GM23338 (cell line): Measurements from ENCODE around the gene MSN. TPM values are rescaled to one million over a fixed set of nuclear protein-coding genes. Genes with fewer than 3 reads are reported as not detected.

Experiments
- ATAC-seq: fragments of 200-7000 bp; cut with Tn5 transposase; 3 replicates; pipeline ENCODE4 v1.9.1; 2020
- DNase-seq: peaks from one replicate; pipeline ENCODE4 v3.0.0-alpha.2; 2015; ENCODE audit warnings: low spot score
- H2AFZ ChIP-seq: fragments of 200-600 bp; sonication (generic); 2 replicates; pipeline ENCODE4 v1.8.0; 2016; ENCODE audit warnings: antibody characterized with exemption, mild to moderate bottlenecking, moderate library complexity
- H3F3A ChIP-seq: fragments of 200-600 bp; sonication (generic); replicated peaks from 2 replicates; pipeline ENCODE4 v1.8.0; 2017; ENCODE audit warnings: antibody characterized with exemption, mixed run types, low read depth
- H3K27ac ChIP-seq: fragments of 200-600 bp; sonication (generic); 2 replicates; pipeline ENCODE4 v1.6.1; 2016; ENCODE audit warnings: low read depth
- H3K27me3 ChIP-seq: fragments of 200-600 bp; sonication (generic); 2 replicates; pipeline ENCODE4 v1.8.0; 2016; ENCODE audit warnings: mild to moderate bottlenecking, mixed run types, moderate library complexity; ENCODE audit not compliant: insufficient read depth
- H3K36me3 ChIP-seq: fragments of 200-600 bp; sonication (generic); 2 replicates; pipeline ENCODE4 v1.8.0; 2016; ENCODE audit warnings: mild to moderate bottlenecking; ENCODE audit not compliant: insufficient read depth
- H3K4me1 ChIP-seq: fragments of 200-600 bp; sonication (generic); 2 replicates; pipeline ENCODE4 v1.8.0; 2016; ENCODE audit warnings: mild to moderate bottlenecking, moderate library complexity; ENCODE audit not compliant: insufficient read depth
- H3K4me2 ChIP-seq: fragments of 200-600 bp; sonication (generic); 2 replicates; pipeline ENCODE4 v1.7.1; 2017; ENCODE audit warnings: mixed run types
- H3K4me3 ChIP-seq: fragments of 200-600 bp; sonication (generic); 2 replicates; pipeline ENCODE4 v1.6.1; 2016; ENCODE audit warnings: mixed run types
- H3K79me2 ChIP-seq: fragments of 200-600 bp; sonication (generic); replicated peaks from 2 replicates; pipeline ENCODE4 v1.8.0; 2017; ENCODE audit warnings: mild to moderate bottlenecking; ENCODE audit not compliant: insufficient read depth
- H3K9me2 ChIP-seq: fragments of 200-600 bp; sonication (generic); 2 replicates; pipeline ENCODE4 v1.8.0; 2017; ENCODE audit not compliant: insufficient read depth
- H4K20me1 ChIP-seq: fragments of 200-600 bp; sonication (generic); replicated peaks from 2 replicates; pipeline ENCODE4 v1.8.0; 2017; ENCODE audit warnings: mild to moderate bottlenecking; ENCODE audit not compliant: insufficient read depth
- H3K27ac Mint-ChIP-seq: 2 replicates; pipeline ENCODE4 v1.8.0; 2020; ENCODE audit warnings: inconsistent platforms, mild to moderate bottlenecking, moderate library complexity, mixed read lengths
- H3K27me3 Mint-ChIP-seq: 3 replicates; pipeline ENCODE4 v1.8.0; 2022; ENCODE audit warnings: low read depth, mild to moderate bottlenecking, moderate library complexity, mixed read lengths, inconsistent platforms; ENCODE audit not compliant: insufficient read depth, poor library complexity
- H3K36me3 Mint-ChIP-seq: 3 replicates; pipeline ENCODE4 v1.8.0; 2021; ENCODE audit warnings: low read depth, mild to moderate bottlenecking, inconsistent platforms, moderate library complexity, mixed read lengths
- H3K4me1 Mint-ChIP-seq: 3 replicates; pipeline ENCODE4 v1.8.0; 2020; ENCODE audit warnings: mild to moderate bottlenecking, inconsistent platforms, mixed read lengths
- H3K4me3 Mint-ChIP-seq: 3 replicates; pipeline ENCODE4 v1.8.0; 2021; ENCODE audit warnings: moderate library complexity, mild to moderate bottlenecking, inconsistent platforms, mixed read lengths
- H3K9me3 Mint-ChIP-seq: 3 replicates; pipeline ENCODE4 v1.8.0; 2020; ENCODE audit warnings: moderate library complexity, mild to moderate bottlenecking, inconsistent platforms, mixed read lengths
- CREB1 ChIP-seq: fragments of 250-450 bp; sonication (Bioruptor Pico); IDR thresholded peaks from 2 replicates; pipeline ENCODE4 v1.5.0; 2020; ENCODE audit warnings: low read depth, mild to moderate bottlenecking, moderate library complexity
- EZH2 ChIP-seq: fragments of 200-600 bp; sonication (generic); IDR thresholded peaks from one replicate; pipeline ENCODE4 v1.8.0; 2017; ENCODE audit warnings: antibody characterized with exemption, mild to moderate bottlenecking, low read depth; ENCODE audit not compliant: unreplicated experiment
- EZH2phosphoT487 ChIP-seq: fragments of 200-600 bp; sonication (generic); IDR thresholded peaks from one replicate; pipeline ENCODE4 v1.8.1; 2018; ENCODE audit warnings: antibody characterized with exemption; ENCODE audit not compliant: unreplicated experiment
- JUNB ChIP-seq: IDR thresholded peaks from one replicate; pipeline ENCODE4 v1.6.1; 2016; ENCODE audit warnings: antibody characterized with exemption; ENCODE audit not compliant: unreplicated experiment
- NANOG ChIP-seq: IDR thresholded peaks from 2 replicates; pipeline ENCODE4 v1.6.1; 2016; ENCODE audit warnings: antibody characterized with exemption, borderline replicate concordance
- POLR2AphosphoS5 ChIP-seq: IDR thresholded peaks from 2 replicates; pipeline ENCODE4 v1.6.1; 2016; ENCODE audit warnings: antibody characterized with exemption, low read depth
- STAT1 ChIP-seq: IDR thresholded peaks from one replicate; pipeline ENCODE4 v1.6.1; 2016; ENCODE audit warnings: antibody characterized with exemption; ENCODE audit not compliant: unreplicated experiment
- ZNF114 ChIP-seq: fragments of 250-450 bp; sonication (Bioruptor Pico); IDR thresholded peaks from 2 replicates; pipeline ENCODE4 v1.5.0; 2020; ENCODE audit warnings: mild to moderate bottlenecking, moderate library complexity
- ZNF331 ChIP-seq: fragments of 250-450 bp; sonication (Bioruptor Pico); IDR thresholded peaks from 2 replicates; pipeline ENCODE4 v1.5.0; 2020; ENCODE audit warnings: low read depth, mild to moderate bottlenecking, moderate library complexity
- polyA plus RNA-seq: library from polyadenylated mRNA; unstranded; fragments of >200 nt; fragmentation: Nextera tagmentation; extraction: Ambion mirVana; gene quantifications from 2 replicates; pipeline ENCODE4 v1.2.1, GENCODE V29; 2016
- total RNA-seq: library from RNA; depleted of rRNA; stranded (reverse); fragments of >200 nt; shearing (Covaris generic); gene quantifications from 2 replicates; pipeline ENCODE4 v1.2.3, GENCODE V29; 2014
- TF ChIP-seq, protein P1 (sequence below): IDR thresholded peaks from one replicate; pipeline ENCODE4 v1.6.1; 2018; ENCODE audit warnings: antibody characterized with exemption; ENCODE audit not compliant: unreplicated experiment
- TF ChIP-seq, protein P2 (sequence below), 2 experiments: fragments of 200-600 bp in 1 of 2; sonication (generic) in 1 of 2; conservative IDR thresholded peaks; 2 replicates each; pipeline versions ENCODE4 v1.5.1 to v1.6.1; 2016 to 2017; ENCODE audit warnings: antibody characterized with exemption in 2 of 2, low read depth in 2 of 2, mild to moderate bottlenecking in 2 of 2, moderate library complexity in 1 of 2
- TF ChIP-seq, protein P3 (sequence below): fragments of 250-450 bp; sonication (Bioruptor Pico); IDR thresholded peaks from 2 replicates; pipeline ENCODE4 v1.5.0; 2020; ENCODE audit warnings: mild to moderate bottlenecking, moderate library complexity
- TF ChIP-seq, protein P4 (sequence below): IDR thresholded peaks from 2 replicates; pipeline ENCODE4 v1.6.1; 2016; ENCODE audit warnings: antibody characterized with exemption

The MSN gene
- total and polyA plus RNA-seq, 2 experiments from 2014 or later = 49.2 to 120 TPM

DNA sequence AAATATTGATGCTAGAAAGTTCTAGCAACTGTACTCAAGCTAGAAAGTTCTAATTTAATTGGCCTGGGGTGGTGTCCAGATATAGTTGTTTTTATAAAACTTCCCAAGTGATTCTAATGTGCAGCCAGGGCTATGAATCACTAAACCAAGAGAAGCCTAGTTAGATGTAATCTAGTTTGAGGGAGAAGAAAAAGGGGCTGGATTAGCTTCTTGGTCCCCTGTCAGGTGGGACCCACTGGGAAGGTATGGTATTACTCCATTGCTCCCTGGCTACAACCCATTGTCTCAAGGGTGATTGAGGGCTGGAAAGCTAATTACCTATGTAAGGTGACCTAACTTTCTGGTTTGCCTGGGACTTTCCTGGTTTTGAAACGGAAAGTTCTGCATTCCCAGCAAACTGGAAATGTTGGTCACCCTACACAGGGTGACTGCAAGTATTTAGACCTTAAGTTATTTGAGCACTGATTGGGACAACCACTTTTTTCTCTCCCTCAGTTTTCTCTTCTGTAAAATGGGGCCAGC is 23.9 kb upstream of the MSN start:
- H3K27me3 ChIP-seq = no peaks in the 10 kb centered on the region

More for the DNA sequence above, 23.9 kb upstream of the MSN start:
- Histone ChIP-seq H3K27ac (no peak overlapping the region), H3K36me3 (no peaks in the 10 kb centered on the region), H4K20me1 (no peaks in the 10 kb centered on the region), H3K79me2 (no peaks in the 10 kb centered on the region), H3K9me2 (no peaks in the 10 kb centered on the region), H3K4me3 (no peak overlapping the region), H3K4me2 (no peak overlapping the region), H2AFZ (no peak overlapping the region), H3F3A (no peaks in the 10 kb centered on the region), H3K4me1 (no peaks in the 10 kb centered on the region)
- no peaks in the 10 kb centered on the region for H3K9me3 Mint-ChIP-seq
- TF ChIP-seq CREB1 (CRISPR knock-in tag) = no peak
- TF ChIP-seq, protein P1, sequence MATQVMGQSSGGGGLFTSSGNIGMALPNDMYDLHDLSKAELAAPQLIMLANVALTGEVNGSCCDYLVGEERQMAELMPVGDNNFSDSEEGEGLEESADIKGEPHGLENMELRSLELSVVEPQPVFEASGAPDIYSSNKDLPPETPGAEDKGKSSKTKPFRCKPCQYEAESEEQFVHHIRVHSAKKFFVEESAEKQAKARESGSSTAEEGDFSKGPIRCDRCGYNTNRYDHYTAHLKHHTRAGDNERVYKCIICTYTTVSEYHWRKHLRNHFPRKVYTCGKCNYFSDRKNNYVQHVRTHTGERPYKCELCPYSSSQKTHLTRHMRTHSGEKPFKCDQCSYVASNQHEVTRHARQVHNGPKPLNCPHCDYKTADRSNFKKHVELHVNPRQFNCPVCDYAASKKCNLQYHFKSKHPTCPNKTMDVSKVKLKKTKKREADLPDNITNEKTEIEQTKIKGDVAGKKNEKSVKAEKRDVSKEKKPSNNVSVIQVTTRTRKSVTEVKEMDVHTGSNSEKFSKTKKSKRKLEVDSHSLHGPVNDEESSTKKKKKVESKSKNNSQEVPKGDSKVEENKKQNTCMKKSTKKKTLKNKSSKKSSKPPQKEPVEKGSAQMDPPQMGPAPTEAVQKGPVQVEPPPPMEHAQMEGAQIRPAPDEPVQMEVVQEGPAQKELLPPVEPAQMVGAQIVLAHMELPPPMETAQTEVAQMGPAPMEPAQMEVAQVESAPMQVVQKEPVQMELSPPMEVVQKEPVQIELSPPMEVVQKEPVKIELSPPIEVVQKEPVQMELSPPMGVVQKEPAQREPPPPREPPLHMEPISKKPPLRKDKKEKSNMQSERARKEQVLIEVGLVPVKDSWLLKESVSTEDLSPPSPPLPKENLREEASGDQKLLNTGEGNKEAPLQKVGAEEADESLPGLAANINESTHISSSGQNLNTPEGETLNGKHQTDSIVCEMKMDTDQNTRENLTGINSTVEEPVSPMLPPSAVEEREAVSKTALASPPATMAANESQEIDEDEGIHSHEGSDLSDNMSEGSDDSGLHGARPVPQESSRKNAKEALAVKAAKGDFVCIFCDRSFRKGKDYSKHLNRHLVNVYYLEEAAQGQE = no peak
- no peak for TF ChIP-seq POLR2AphosphoS5
- TF ChIP-seq, protein P2, sequence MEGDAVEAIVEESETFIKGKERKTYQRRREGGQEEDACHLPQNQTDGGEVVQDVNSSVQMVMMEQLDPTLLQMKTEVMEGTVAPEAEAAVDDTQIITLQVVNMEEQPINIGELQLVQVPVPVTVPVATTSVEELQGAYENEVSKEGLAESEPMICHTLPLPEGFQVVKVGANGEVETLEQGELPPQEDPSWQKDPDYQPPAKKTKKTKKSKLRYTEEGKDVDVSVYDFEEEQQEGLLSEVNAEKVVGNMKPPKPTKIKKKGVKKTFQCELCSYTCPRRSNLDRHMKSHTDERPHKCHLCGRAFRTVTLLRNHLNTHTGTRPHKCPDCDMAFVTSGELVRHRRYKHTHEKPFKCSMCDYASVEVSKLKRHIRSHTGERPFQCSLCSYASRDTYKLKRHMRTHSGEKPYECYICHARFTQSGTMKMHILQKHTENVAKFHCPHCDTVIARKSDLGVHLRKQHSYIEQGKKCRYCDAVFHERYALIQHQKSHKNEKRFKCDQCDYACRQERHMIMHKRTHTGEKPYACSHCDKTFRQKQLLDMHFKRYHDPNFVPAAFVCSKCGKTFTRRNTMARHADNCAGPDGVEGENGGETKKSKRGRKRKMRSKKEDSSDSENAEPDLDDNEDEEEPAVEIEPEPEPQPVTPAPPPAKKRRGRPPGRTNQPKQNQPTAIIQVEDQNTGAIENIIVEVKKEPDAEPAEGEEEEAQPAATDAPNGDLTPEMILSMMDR (conservative IDR thresholded peaks at IDR 0.05; ENCODE audit: low read depth in 2 of 2) = no peak
- no peak for TF ChIP-seq JUNB
- no peak for TF ChIP-seq ZNF114 (CRISPR knock-in tag)
- TF ChIP-seq EZH2 = no peak
- TF ChIP-seq, protein P3, sequence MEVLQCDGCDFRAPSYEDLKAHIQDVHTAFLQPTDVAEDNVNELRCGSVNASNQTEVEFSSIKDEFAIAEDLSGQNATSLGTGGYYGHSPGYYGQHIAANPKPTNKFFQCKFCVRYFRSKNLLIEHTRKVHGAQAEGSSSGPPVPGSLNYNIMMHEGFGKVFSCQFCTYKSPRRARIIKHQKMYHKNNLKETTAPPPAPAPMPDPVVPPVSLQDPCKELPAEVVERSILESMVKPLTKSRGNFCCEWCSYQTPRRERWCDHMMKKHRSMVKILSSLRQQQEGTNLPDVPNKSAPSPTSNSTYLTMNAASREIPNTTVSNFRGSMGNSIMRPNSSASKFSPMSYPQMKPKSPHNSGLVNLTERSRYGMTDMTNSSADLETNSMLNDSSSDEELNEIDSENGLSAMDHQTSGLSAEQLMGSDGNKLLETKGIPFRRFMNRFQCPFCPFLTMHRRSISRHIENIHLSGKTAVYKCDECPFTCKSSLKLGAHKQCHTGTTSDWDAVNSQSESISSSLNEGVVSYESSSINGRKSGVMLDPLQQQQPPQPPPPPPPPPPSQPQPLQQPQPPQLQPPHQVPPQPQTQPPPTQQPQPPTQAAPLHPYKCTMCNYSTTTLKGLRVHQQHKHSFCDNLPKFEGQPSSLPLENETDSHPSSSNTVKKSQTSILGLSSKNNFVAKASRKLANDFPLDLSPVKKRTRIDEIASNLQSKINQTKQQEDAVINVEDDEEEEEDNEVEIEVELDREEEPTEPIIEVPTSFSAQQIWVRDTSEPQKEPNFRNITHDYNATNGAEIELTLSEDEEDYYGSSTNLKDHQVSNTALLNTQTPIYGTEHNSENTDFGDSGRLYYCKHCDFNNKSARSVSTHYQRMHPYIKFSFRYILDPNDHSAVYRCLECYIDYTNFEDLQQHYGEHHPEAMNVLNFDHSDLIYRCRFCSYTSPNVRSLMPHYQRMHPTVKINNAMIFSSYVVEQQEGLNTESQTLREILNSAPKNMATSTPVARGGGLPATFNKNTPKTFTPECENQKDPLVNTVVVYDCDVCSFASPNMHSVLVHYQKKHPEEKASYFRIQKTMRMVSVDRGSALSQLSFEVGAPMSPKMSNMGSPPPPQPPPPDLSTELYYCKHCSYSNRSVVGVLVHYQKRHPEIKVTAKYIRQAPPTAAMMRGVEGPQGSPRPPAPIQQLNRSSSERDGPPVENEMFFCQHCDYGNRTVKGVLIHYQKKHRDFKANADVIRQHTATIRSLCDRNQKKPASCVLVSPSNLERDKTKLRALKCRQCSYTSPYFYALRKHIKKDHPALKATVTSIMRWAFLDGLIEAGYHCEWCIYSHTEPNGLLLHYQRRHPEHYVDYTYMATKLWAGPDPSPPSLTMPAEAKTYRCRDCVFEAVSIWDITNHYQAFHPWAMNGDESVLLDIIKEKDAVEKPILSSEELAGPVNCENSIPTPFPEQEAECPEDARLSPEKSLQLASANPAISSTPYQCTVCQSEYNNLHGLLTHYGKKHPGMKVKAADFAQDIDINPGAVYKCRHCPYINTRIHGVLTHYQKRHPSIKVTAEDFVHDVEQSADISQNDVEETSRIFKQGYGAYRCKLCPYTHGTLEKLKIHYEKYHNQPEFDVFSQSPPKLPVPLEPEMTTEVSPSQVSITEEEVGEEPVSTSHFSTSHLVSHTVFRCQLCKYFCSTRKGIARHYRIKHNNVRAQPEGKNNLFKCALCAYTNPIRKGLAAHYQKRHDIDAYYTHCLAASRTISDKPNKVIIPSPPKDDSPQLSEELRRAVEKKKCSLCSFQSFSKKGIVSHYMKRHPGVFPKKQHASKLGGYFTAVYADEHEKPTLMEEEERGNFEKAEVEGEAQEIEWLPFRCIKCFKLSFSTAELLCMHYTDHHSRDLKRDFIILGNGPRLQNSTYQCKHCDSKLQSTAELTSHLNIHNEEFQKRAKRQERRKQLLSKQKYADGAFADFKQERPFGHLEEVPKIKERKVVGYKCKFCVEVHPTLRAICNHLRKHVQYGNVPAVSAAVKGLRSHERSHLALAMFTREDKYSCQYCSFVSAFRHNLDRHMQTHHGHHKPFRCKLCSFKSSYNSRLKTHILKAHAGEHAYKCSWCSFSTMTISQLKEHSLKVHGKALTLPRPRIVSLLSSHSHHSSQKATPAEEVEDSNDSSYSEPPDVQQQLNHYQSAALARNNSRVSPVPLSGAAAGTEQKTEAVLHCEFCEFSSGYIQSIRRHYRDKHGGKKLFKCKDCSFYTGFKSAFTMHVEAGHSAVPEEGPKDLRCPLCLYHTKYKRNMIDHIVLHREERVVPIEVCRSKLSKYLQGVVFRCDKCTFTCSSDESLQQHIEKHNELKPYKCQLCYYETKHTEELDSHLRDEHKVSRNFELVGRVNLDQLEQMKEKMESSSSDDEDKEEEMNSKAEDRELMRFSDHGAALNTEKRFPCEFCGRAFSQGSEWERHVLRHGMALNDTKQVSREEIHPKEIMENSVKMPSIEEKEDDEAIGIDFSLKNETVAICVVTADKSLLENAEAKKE (CRISPR knock-in tag) = no peak
- TF ChIP-seq NANOG = no peak
- no peak for TF ChIP-seq ZNF331
- TF ChIP-seq, protein P4, sequence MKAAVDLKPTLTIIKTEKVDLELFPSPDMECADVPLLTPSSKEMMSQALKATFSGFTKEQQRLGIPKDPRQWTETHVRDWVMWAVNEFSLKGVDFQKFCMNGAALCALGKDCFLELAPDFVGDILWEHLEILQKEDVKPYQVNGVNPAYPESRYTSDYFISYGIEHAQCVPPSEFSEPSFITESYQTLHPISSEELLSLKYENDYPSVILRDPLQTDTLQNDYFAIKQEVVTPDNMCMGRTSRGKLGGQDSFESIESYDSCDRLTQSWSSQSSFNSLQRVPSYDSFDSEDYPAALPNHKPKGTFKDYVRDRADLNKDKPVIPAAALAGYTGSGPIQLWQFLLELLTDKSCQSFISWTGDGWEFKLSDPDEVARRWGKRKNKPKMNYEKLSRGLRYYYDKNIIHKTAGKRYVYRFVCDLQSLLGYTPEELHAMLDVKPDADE = no peak
- TF ChIP-seq EZH2phosphoT487 = no peak
- no peak for TF ChIP-seq STAT1
- DNase-seq = no peak
- no peaks in the 10 kb centered on the region for H3K4me1 Mint-ChIP-seq
- H3K27me3 Mint-ChIP-seq = peaks cover 6% of the 10 kb centered on the region
- H3K27ac Mint-ChIP-seq = no peak overlapping the region
- no peak overlapping the region for H3K4me3 Mint-ChIP-seq
- ATAC-seq = no peak
- H3K36me3 Mint-ChIP-seq = no peaks in the 10 kb centered on the region
